H9 (cell line): ENCODE data around the gene PSAPL1. TPM values are rescaled to one million over a fixed set of nuclear protein-coding genes. Genes with fewer than 3 reads are reported as not detected.

Experiments
- DNase-seq: peaks from one replicate; pipeline ENCODE4 v3.0.0-alpha.2; 2017
- H2AFZ ChIP-seq: one replicate; pipeline ENCODE4 v1.6.1; 2013; ENCODE audit warnings: mild to moderate bottlenecking, low read length, control low read depth, moderate library complexity
- H2AK5ac ChIP-seq: 2 replicates; pipeline ENCODE4 v1.6.1; 2013; ENCODE audit warnings: low read length, control low read depth, mixed read lengths; ENCODE audit not compliant: insufficient read length
- H2BK120ac ChIP-seq: one replicate; pipeline ENCODE4 v1.6.1; 2013; ENCODE audit warnings: low read depth, mild to moderate bottlenecking, low read length, control low read depth, inconsistent platforms; ENCODE audit not compliant: poor library complexity, severe bottlenecking
- H2BK12ac ChIP-seq: 2 replicates; pipeline ENCODE4 v1.6.1; 2013; ENCODE audit warnings: low read length, control low read depth, mixed read lengths, low read depth; ENCODE audit not compliant: insufficient read length
- H2BK15ac ChIP-seq: 2 replicates; pipeline ENCODE4 v1.6.1; 2013; ENCODE audit warnings: low read depth, low read length, control low read depth
- H2BK20ac ChIP-seq: one replicate; pipeline ENCODE4 v1.6.1; 2013; ENCODE audit warnings: low read depth, mild to moderate bottlenecking, low read length, control low read depth, inconsistent platforms; ENCODE audit not compliant: poor library complexity, severe bottlenecking
- H2BK5ac ChIP-seq: 2 replicates; pipeline ENCODE4 v1.6.1; 2013; ENCODE audit warnings: low read length, control low read depth, mixed read lengths; ENCODE audit not compliant: insufficient read length
- H3K14ac ChIP-seq: 2 replicates; pipeline ENCODE4 v1.6.1; 2013; ENCODE audit warnings: low read length, control low read depth; ENCODE audit not compliant: insufficient read depth
- H3K18ac ChIP-seq: 2 replicates; pipeline ENCODE4 v1.6.1; 2013; ENCODE audit warnings: low read depth, mild to moderate bottlenecking, mixed read lengths, low read length, control low read depth; ENCODE audit not compliant: insufficient read length
- H3K23ac ChIP-seq: 2 replicates; pipeline ENCODE4 v1.6.1; 2013; ENCODE audit warnings: low read length, control low read depth, mixed read lengths, low read depth; ENCODE audit not compliant: insufficient read length
- H3K23me2 ChIP-seq: 2 replicates; pipeline ENCODE4 v1.6.1; 2013; ENCODE audit warnings: low read depth, mild to moderate bottlenecking, mixed read lengths, low read length, control low read depth; ENCODE audit not compliant: insufficient read length, poor library complexity, severe bottlenecking
- H3K27ac ChIP-seq: 2 replicates; pipeline ENCODE4 v1.5.1; 2013; ENCODE audit warnings: low read length, control low read depth, mixed read lengths, low read depth; ENCODE audit not compliant: insufficient read length
- H3K27me3 ChIP-seq: 2 replicates; pipeline ENCODE4 v1.6.1; 2013; ENCODE audit warnings: low read length, control low read depth, inconsistent platforms; ENCODE audit not compliant: insufficient read depth
- H3K4ac ChIP-seq: 2 replicates; pipeline ENCODE4 v1.6.1; 2013; ENCODE audit warnings: low read depth, mild to moderate bottlenecking, control low read depth, inconsistent platforms, low read length, moderate library complexity
- H3K4me1 ChIP-seq: 2 replicates; pipeline ENCODE4 v1.6.1; 2013; ENCODE audit warnings: low read length, control low read depth, inconsistent platforms; ENCODE audit not compliant: insufficient read depth
- H3K4me2 ChIP-seq: 2 replicates; pipeline ENCODE4 v1.6.1; 2013; ENCODE audit warnings: low read length, control low read depth, mixed read lengths; ENCODE audit not compliant: insufficient read length, insufficient read depth
- H3K56ac ChIP-seq: 2 replicates; pipeline ENCODE4 v1.6.1; 2013; ENCODE audit warnings: low read depth, mild to moderate bottlenecking, mixed read lengths, low read length, control low read depth; ENCODE audit not compliant: insufficient read length
- H3K79me1 ChIP-seq: 2 replicates; pipeline ENCODE4 v1.6.1; 2013; ENCODE audit warnings: low read depth, mild to moderate bottlenecking, moderate library complexity, low read length, control low read depth, inconsistent platforms; ENCODE audit not compliant: insufficient read depth, poor library complexity, severe bottlenecking
- H3K79me2 ChIP-seq: 2 replicates; pipeline ENCODE4 v1.6.1; 2013; ENCODE audit warnings: low read length, control low read depth, inconsistent platforms; ENCODE audit not compliant: insufficient read depth
- H3K9ac ChIP-seq: 2 replicates; pipeline ENCODE4 v1.6.1; 2013; ENCODE audit warnings: low read length, control low read depth, mixed read lengths; ENCODE audit not compliant: insufficient read length; ENCODE audit errors: extremely low read depth
- H3K9me3 ChIP-seq: one replicate; pipeline ENCODE4 v1.6.1; 2013; ENCODE audit warnings: low read depth, low read length, inconsistent platforms; ENCODE audit not compliant: control insufficient read depth
- H3T11ph ChIP-seq: one replicate; pipeline ENCODE4 v1.6.1; 2013; ENCODE audit warnings: mild to moderate bottlenecking, low read length, control low read depth, inconsistent platforms
- H4K20me1 ChIP-seq: one replicate; pipeline ENCODE4 v1.6.1; 2013; ENCODE audit not compliant: control insufficient read depth, insufficient read length, insufficient read depth
- H4K5ac ChIP-seq: 2 replicates; pipeline ENCODE4 v1.6.1; 2013; ENCODE audit warnings: low read depth, mild to moderate bottlenecking, mixed read lengths, low read length, control low read depth; ENCODE audit not compliant: insufficient read length
- H4K8ac ChIP-seq: replicated peaks from 2 replicates; pipeline ENCODE4 v1.6.1; 2013; ENCODE audit warnings: low read length, control low read depth, mixed read lengths, low read depth; ENCODE audit not compliant: insufficient read length
- H4K91ac ChIP-seq: 2 replicates; pipeline ENCODE4 v1.6.1; 2013; ENCODE audit warnings: low read depth, mild to moderate bottlenecking, moderate library complexity, mixed read lengths, low read length, control low read depth; ENCODE audit not compliant: insufficient read length
- H3K27ac Mint-ChIP-seq, 3 experiments: 2 replicates in 2 of 3; 3 replicates in 1 of 3; pipeline ENCODE4 v1.8.0; 2020 to 2021; ENCODE audit warnings: mixed read lengths in 3 of 3, mild to moderate bottlenecking in 1 of 3, moderate library complexity in 1 of 3
- H3K27me3 Mint-ChIP-seq: 2 replicates; pipeline ENCODE4 v1.8.0; 2021; ENCODE audit warnings: low read depth, mild to moderate bottlenecking, moderate library complexity, mixed read lengths
- H3K36me3 Mint-ChIP-seq, 3 experiments: 2 replicates in 2 of 3; 3 replicates in 1 of 3; pipeline ENCODE4 v1.8.0; 2020 to 2021; ENCODE audit warnings: low read depth in 3 of 3, mixed read lengths in 3 of 3; ENCODE audit not compliant: insufficient read depth in 1 of 3
- H3K4me1 Mint-ChIP-seq, 2 experiments: 2 replicates each; pipeline ENCODE4 v1.8.0; 2020; ENCODE audit warnings: mixed read lengths in 2 of 2
- H3K4me3 Mint-ChIP-seq, 2 experiments: 2 replicates in 1 of 2; 3 replicates in 1 of 2; pipeline ENCODE4 v1.8.0; 2020 to 2021; ENCODE audit warnings: mild to moderate bottlenecking in 2 of 2, mixed read lengths in 2 of 2, moderate library complexity in 1 of 2
- H3K9me3 Mint-ChIP-seq, 2 experiments: 2 replicates in 1 of 2; 3 replicates in 1 of 2; pipeline ENCODE4 v1.8.0; 2020; ENCODE audit warnings: mild to moderate bottlenecking in 2 of 2, mixed read lengths in 2 of 2, moderate library complexity in 1 of 2
- WGBS: extraction: QIAGEN DNeasy Blood & Tissue Kit; methylation state at CpG from one replicate; pipeline ENCODE4 v1.1.7; 2013; ENCODE audit warnings: missing lambda C conversion rate, low lambda C conversion rate, mixed read lengths; ENCODE audit not compliant: insufficient read length; ENCODE audit errors: extremely low coverage; 5-methylcytosine and 5-hydroxymethylcytosine counted together
- total RNA-seq: library from RNA; stranded (reverse); gene quantifications from 2 replicates; pipeline ENCODE4 v1.2.1, GENCODE V29; 2021
- TF ChIP-seq, protein P1 (sequence below): fragments of 200-600 bp; sonication (generic); conservative IDR thresholded peaks from 3 replicates; pipeline ENCODE4 v1.8.0; 2021; ENCODE audit warnings: antibody characterized with exemption, mild to moderate bottlenecking

Gene PSAPL1
- total RNA-seq, 1 experiment from 2014 or later, result 0.04 TPM

- Histone ChIP-seq H2BK15ac (no peak overlapping the region), H3K14ac (no peak overlapping the region), H3K9ac (no peak overlapping the region), H4K5ac (no peak overlapping the region), H2BK20ac (no peak overlapping the region), H4K91ac (no peak overlapping the region), H3K27me3 (peaks cover 16% of the 10 kb centered on the region; the same call in 1 of the 2 replicates), H2BK5ac (no peak overlapping the region), H3K4me1 (no peaks in the 10 kb centered on the region), H4K20me1 (no peaks in the 10 kb centered on the region), H3K4me2 (no peak overlapping the region), H3K56ac (no peak overlapping the region), H3K27ac (no peak overlapping the region), H3K79me1 (no peaks in the 10 kb centered on the region), H3K79me2 (no peaks in the 10 kb centered on the region), H3K4ac (no peak overlapping the region), H3K9me3 (no peaks in the 10 kb centered on the region), H3K23ac (no peak overlapping the region), H4K8ac (no peak overlapping the region), H3T11ph (no peak overlapping the region), H2AFZ (no peak overlapping the region), H3K18ac (no peak overlapping the region), H2AK5ac (no peak overlapping the region), H3K23me2 (no peaks in the 10 kb centered on the region), H2BK12ac (no peak overlapping the region), H2BK120ac (no peak overlapping the region)
- Mint-ChIP-seq H3K36me3 (peaks cover 0 to 8% (median 0%) of the 10 kb centered on the region in 3 experiments; a peak in 1 of 7 replicates), H3K9me3 (peaks cover 11 to 13% of the 10 kb centered on the region in 2 experiments), H3K4me1 (peaks cover 0 to 4% of the 10 kb centered on the region in 2 experiments; a peak in 2 of 4 replicates), H3K27ac (no peak overlapping the region), H3K4me3 (no peak overlapping the region), H3K27me3 (peaks cover 93% of the 10 kb centered on the region)
- WGBS, result no CpG with 5 or more reads among the region's 4 CpGs
- TF ChIP-seq, protein P1, sequence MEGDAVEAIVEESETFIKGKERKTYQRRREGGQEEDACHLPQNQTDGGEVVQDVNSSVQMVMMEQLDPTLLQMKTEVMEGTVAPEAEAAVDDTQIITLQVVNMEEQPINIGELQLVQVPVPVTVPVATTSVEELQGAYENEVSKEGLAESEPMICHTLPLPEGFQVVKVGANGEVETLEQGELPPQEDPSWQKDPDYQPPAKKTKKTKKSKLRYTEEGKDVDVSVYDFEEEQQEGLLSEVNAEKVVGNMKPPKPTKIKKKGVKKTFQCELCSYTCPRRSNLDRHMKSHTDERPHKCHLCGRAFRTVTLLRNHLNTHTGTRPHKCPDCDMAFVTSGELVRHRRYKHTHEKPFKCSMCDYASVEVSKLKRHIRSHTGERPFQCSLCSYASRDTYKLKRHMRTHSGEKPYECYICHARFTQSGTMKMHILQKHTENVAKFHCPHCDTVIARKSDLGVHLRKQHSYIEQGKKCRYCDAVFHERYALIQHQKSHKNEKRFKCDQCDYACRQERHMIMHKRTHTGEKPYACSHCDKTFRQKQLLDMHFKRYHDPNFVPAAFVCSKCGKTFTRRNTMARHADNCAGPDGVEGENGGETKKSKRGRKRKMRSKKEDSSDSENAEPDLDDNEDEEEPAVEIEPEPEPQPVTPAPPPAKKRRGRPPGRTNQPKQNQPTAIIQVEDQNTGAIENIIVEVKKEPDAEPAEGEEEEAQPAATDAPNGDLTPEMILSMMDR, result no peak
- no peak for DNase-seq
Observed at GRCh38 chr4:7408166-7408565, 26.6 kb downstream of the PSAPL1 start.
